Glutamatergic neuron (in vitro differentiated cells): ENCODE data around the gene MUC22. TPM values are rescaled to one million over a fixed set of nuclear protein-coding genes. Genes with fewer than 3 reads are reported as not detected.

Experiments used
- DNase-seq: peaks from one replicate; pipeline ENCODE4 v3.0.0; 2022
- H3K27ac Mint-ChIP-seq: one replicate; pipeline ENCODE4 v1.8.0; 2020; ENCODE audit warnings: mild to moderate bottlenecking, mixed read lengths, inconsistent platforms; ENCODE audit not compliant: unreplicated experiment
- H3K27me3 Mint-ChIP-seq: one replicate; pipeline ENCODE4 v1.8.0; 2020; ENCODE audit warnings: mild to moderate bottlenecking, moderate library complexity, mixed read lengths, inconsistent platforms; ENCODE audit not compliant: unreplicated experiment
- H3K36me3 Mint-ChIP-seq: one replicate; pipeline ENCODE4 v1.8.0; 2020; ENCODE audit warnings: mild to moderate bottlenecking, mixed read lengths, inconsistent platforms; ENCODE audit not compliant: unreplicated experiment
- H3K4me1 Mint-ChIP-seq: one replicate; pipeline ENCODE4 v1.8.0; 2020; ENCODE audit warnings: mild to moderate bottlenecking, low read depth, mixed read lengths, inconsistent platforms; ENCODE audit not compliant: unreplicated experiment
- H3K4me3 Mint-ChIP-seq: one replicate; pipeline ENCODE4 v1.8.0; 2020; ENCODE audit warnings: mild to moderate bottlenecking, mixed read lengths, inconsistent platforms; ENCODE audit not compliant: unreplicated experiment
- H3K9me3 Mint-ChIP-seq: one replicate; pipeline ENCODE4 v1.8.0; 2020; ENCODE audit warnings: mild to moderate bottlenecking, moderate library complexity, mixed read lengths, inconsistent platforms; ENCODE audit not compliant: unreplicated experiment
- CTCF ChIP-seq: fragments of 200-600 bp; sonication (generic); IDR thresholded peaks from one replicate; pipeline ENCODE4 v1.5.0; 2021; ENCODE audit not compliant: partially characterized antibody, unreplicated experiment
- total RNA-seq: library from RNA; stranded (reverse); fragmentation: NEBNext Ultra II Directional; extraction: Animal tissue kit (Norgen Biotek cat#: 25700); gene quantifications from one replicate; pipeline ENCODE4 v1.2.1, GENCODE V29; 2021; ENCODE audit not compliant: unreplicated experiment

Gene MUC22
- total RNA-seq, 1 donor from 2014 or later, result not detected

DNA sequence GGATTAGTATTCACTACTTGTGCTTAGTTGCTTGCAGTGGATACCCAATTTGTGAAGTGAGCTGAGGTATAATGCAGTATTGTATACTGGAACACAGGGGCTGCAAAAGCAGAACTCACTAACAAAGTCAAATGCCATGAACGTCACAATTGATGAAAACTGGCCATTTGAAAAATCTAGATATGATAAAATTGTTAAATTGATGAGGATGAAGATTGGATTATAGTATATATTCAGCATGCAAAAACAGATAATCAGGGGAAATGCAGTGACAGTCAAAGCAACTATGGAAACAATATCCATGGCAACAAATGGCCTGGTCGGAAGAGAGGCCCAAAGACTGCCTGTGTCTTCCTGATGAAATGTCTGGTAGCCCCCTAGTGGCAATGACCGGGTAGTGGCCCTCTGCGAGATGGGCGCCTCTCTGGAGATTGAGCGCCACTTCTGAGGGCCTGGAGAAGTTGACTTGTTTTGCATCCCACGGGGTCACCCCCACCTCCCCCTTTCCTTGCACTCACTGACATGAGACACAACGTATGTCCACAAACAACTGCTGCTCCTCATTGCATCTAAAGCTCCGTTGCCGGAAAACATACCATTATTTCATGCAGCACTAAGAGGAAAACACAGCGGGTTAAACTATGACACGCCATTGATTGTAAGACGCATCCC lies 58.5 kb downstream of the MUC22 start:
- H3K4me3 Mint-ChIP-seq, result no peak overlapping the region
- no peaks in the 10 kb centered on the region for H3K36me3 Mint-ChIP-seq
- peaks cover 9% of the 10 kb centered on the region for H3K4me1 Mint-ChIP-seq
- peak; percentile 76 for DNase-seq
- H3K27ac Mint-ChIP-seq, result no peak overlapping the region
- no peaks in the 10 kb centered on the region for H3K9me3 Mint-ChIP-seq
- peaks cover 2% of the 10 kb centered on the region for H3K27me3 Mint-ChIP-seq
- peak; percentile 92 for TF ChIP-seq CTCF

- H3K4me1 Mint-ChIP-seq, result peaks cover 9% of the 10 kb centered on the region
- peak overlapping the region; percentile 13 for H3K27ac Mint-ChIP-seq
- no peaks in the 10 kb centered on the region for H3K9me3 Mint-ChIP-seq
- H3K4me3 Mint-ChIP-seq, result no peak overlapping the region
- H3K36me3 Mint-ChIP-seq, result no peaks in the 10 kb centered on the region
- no peak for DNase-seq
- no peak for TF ChIP-seq CTCF
- H3K27me3 Mint-ChIP-seq, result no peaks in the 10 kb centered on the region
Observed at GRCh38 chr6:31070711-31071197, 60.5 kb downstream of the MUC22 start.

GRCh38 chr6:31074401-31074800 lies 64.1 kb downstream of the MUC22 start:
- no peak overlapping the region for H3K27ac Mint-ChIP-seq
- no peaks in the 10 kb centered on the region for H3K4me1 Mint-ChIP-seq
- no peak for DNase-seq
- no peak for TF ChIP-seq CTCF
- H3K36me3 Mint-ChIP-seq, result no peaks in the 10 kb centered on the region
- H3K4me3 Mint-ChIP-seq, result no peak overlapping the region
- H3K27me3 Mint-ChIP-seq, result no peaks in the 10 kb centered on the region
- H3K9me3 Mint-ChIP-seq, result no peaks in the 10 kb centered on the region

DNA sequence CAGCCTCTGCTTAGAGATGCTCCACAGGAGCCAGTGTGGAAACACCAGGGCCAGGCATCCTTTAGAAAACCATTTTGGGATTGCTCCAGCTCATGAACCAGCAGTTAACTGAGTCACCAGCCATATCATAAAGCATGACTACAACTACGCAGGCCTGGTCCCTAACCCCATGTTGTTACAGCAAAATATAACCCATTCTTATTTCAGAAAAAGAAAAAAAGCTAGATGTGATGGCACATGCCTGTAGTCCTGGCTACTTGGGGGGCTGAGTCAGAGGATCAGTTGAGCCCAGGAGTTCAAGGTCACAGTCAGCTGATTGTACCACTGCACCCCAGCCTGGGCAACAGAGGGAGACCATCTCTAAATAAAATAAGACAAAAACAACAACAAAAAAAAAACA lies 65.3 kb downstream of the MUC22 start:
- H3K36me3 Mint-ChIP-seq, result no peaks in the 10 kb centered on the region
- H3K27ac Mint-ChIP-seq, result no peak overlapping the region
- H3K27me3 Mint-ChIP-seq, result no peaks in the 10 kb centered on the region
- no peak overlapping the region for H3K4me3 Mint-ChIP-seq
- TF ChIP-seq CTCF, result no peak
- H3K9me3 Mint-ChIP-seq, result no peaks in the 10 kb centered on the region
- DNase-seq, result no peak
- no peaks in the 10 kb centered on the region for H3K4me1 Mint-ChIP-seq

DNA sequence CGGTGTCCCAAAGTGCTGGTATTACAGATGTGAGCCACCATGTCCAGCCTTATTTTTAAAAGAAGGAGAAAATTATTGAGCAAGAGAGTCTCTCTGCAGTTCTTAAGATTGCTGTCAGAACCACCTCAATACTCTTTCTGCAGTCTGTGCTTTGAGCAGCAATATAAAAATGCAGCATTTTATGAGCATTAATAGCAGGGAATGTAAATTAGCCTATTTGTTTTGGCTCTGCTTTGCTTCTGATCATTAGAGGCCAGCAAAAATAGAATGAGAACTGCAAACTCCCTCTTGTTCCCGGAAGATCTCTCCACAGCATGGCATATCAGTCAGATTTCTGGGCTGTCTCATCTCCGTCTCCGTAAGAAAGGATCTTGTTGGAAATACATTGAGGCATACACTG lies 66.3 kb downstream of the MUC22 start:
- no peak for TF ChIP-seq CTCF
- Mint-ChIP-seq H3K27ac (no peak overlapping the region), H3K4me3 (no peak overlapping the region), H3K27me3 (no peaks in the 10 kb centered on the region), H3K4me1 (no peaks in the 10 kb centered on the region), H3K36me3 (no peaks in the 10 kb centered on the region), H3K9me3 (no peaks in the 10 kb centered on the region)
- DNase-seq, result no peak
